Measurements from ENCODE around the gene DNMT1. TPM values are rescaled to one million over a fixed set of nuclear protein-coding genes. Genes with fewer than 3 reads are reported as not detected.

Gene DNMT1
- total RNA-seq, 1 experiment from 2014 or later: 259 TPM

DNA sequence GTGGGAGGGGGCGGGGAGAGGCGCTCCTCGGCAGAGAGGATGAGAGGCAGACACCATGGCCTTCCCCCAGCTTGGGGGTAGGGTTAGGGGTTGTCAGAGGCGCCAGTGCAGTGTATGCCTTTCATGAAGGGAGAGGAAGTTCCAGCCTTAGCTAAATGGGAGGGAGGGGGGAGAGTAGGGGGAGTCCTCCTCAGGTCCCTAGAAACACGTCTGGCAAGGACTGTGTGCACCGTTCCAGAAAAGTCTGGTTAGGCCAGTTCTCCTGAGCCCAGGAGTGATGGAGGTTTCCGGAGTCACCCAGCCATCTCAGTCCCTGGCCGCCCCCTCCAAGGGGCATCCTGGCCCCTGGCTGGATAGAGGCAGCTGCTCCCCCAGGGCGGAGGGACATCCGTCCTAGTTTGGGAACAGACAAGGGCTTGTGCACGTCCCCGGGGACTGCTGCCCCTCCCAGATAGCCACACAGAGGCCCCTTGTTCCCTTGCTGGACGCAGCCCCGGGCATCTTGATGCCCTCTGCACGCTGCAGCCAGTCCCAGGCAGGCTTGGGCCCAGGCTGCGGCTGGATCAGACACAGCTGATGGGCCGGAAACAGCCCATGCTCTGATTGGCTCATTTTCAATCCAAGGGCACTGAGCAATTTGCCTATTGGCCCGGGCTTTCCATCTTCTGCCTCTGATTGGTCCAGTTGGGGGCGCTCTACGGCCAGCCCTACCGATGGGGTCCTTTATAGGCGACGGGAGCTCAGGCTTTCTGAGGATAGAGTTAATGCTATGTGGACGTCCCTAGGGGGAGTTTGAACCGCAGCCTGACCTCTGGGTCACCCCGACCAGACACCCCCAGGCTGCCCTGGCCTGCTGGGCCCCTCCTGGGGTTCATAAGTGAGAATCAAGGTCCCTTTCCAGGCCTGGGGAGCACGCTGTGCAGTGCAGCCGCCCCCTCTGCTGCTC, 32.5 kb upstream of the DNMT1 start:
- no peak for ATAC-seq
- POLR2A ChIA-PET (ENCODE audit: unreplicated experiment): interaction anchor here (0.5 kb wide), 1 partner anchor 24 kb away, joined by 8 read pairs; no protein-coding TSS in a partner anchor
- no peaks in the 10 kb centered on the region for H3K9me2 ChIP-seq (replicated peaks; ENCODE audit: low read length)

DNA sequence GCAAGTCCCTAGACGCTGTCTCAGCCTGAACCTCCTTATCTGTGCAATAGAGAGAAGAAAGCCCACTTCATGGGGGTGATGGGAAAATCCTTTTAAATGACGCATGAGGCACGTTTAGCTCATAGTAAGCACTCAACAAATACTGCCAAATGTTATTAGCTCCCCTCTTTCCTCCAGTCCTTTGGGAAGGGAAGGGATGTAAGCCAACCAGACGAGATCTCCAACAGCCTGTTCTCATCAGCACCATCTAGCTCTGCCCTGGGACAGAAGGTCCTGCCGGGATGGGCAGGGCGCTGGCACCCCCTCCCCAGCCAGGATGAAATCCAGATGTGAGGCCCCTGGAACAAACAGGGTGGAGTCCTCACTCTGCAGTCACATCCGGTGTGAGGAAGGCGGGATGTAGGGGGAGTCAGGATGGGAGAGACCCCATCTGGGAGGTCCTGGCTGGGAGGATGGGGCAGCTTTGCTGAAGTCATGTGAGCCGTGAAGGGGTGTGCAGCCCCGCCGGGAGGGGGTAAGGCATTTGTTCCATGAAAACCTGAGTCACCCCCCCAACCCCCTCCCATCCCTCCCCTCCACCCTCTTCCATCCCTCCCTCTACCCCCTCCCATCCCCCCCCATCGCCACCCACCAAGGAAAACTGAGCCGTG, 31.7 kb upstream of the DNMT1 start:
- Histone ChIP-seq H3K4me1 (ENCODE audit: insufficient read depth, low read length) (peaks cover 10% of the 10 kb centered on the region), H3K4me3 (ENCODE audit: low read length) (no peak overlapping the region), H3F3A (ENCODE audit: low read length, unreplicated experiment) (no peaks in the 10 kb centered on the region), H4K20me1 (ENCODE audit: low read length) (no peaks in the 10 kb centered on the region), H3K27me3 (ENCODE audit: low read length) (no peaks in the 10 kb centered on the region), H3K9me3 (ENCODE audit: low read length) (no peaks in the 10 kb centered on the region), H3K36me3 (ENCODE audit: low read depth, low read length) (no peaks in the 10 kb centered on the region), H3K4me2 (ENCODE audit: low read length) (no peak overlapping the region), H3K79me2 (ENCODE audit: low read length) (no peaks in the 10 kb centered on the region), H3K9me2 (replicated peaks; ENCODE audit: low read length) (no peaks in the 10 kb centered on the region), H3K9ac (ENCODE audit: low read length) (no peak overlapping the region), H2AFZ (ENCODE audit: low read length) (no peak overlapping the region), H3K27ac (ENCODE audit: low read length) (no peak overlapping the region)
- TF ChIP-seq EZH2phosphoT487 (IDR thresholded peaks at IDR 0.05; ENCODE audit: borderline replicate concordance, low read length) (no peak), EZH2 (IDR thresholded peaks at IDR 0.05; ENCODE audit: low read length, unreplicated experiment) (no peak)
- TF ChIP-seq, protein P1, sequence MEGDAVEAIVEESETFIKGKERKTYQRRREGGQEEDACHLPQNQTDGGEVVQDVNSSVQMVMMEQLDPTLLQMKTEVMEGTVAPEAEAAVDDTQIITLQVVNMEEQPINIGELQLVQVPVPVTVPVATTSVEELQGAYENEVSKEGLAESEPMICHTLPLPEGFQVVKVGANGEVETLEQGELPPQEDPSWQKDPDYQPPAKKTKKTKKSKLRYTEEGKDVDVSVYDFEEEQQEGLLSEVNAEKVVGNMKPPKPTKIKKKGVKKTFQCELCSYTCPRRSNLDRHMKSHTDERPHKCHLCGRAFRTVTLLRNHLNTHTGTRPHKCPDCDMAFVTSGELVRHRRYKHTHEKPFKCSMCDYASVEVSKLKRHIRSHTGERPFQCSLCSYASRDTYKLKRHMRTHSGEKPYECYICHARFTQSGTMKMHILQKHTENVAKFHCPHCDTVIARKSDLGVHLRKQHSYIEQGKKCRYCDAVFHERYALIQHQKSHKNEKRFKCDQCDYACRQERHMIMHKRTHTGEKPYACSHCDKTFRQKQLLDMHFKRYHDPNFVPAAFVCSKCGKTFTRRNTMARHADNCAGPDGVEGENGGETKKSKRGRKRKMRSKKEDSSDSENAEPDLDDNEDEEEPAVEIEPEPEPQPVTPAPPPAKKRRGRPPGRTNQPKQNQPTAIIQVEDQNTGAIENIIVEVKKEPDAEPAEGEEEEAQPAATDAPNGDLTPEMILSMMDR (conservative IDR thresholded peaks at IDR 0.05; ENCODE audit: low read depth, low read length): no peak
- ChIA-PET CTCF (no interaction called here), POLR2A (ENCODE audit: unreplicated experiment) (interaction anchor here (0.5 kb wide), 1 partner anchor 25 kb away, joined by 8 read pairs; no protein-coding TSS in a partner anchor)
- no peak for DNase-seq
- intact Hi-C loops (cut with micrococcal nuclease): no loop called here
- no peak for ATAC-seq
- no TSS peak for BruUV-seq (replicated peaks)

More for the DNA sequence above, 32.5 kb upstream of the DNMT1 start:
- Histone ChIP-seq H3K9ac (ENCODE audit: low read length) (no peak overlapping the region), H3K9me3 (ENCODE audit: low read length) (no peaks in the 10 kb centered on the region), H3K4me3 (ENCODE audit: low read length) (no peak overlapping the region), H4K20me1 (ENCODE audit: low read length) (no peaks in the 10 kb centered on the region), H3K4me2 (ENCODE audit: low read length) (no peak overlapping the region), H3K4me1 (ENCODE audit: insufficient read depth, low read length) (peaks cover 10% of the 10 kb centered on the region), H3K27ac (ENCODE audit: low read length) (no peak overlapping the region), H3F3A (ENCODE audit: low read length, unreplicated experiment) (no peaks in the 10 kb centered on the region), H3K27me3 (ENCODE audit: low read length) (no peaks in the 10 kb centered on the region), H2AFZ (ENCODE audit: low read length) (no peak overlapping the region), H3K79me2 (ENCODE audit: low read length) (no peaks in the 10 kb centered on the region), H3K36me3 (ENCODE audit: low read depth, low read length) (no peaks in the 10 kb centered on the region)
- intact Hi-C loops (cut with micrococcal nuclease): no loop called here
- CTCF ChIA-PET: interaction anchor here (0.5 kb wide), 1 partner anchor 32 kb away, joined by 4 read pairs; no protein-coding TSS in a partner anchor
- no peak for TF ChIP-seq EZH2 (IDR thresholded peaks at IDR 0.05; ENCODE audit: low read length, unreplicated experiment)
- no peak for TF ChIP-seq EZH2phosphoT487 (IDR thresholded peaks at IDR 0.05; ENCODE audit: borderline replicate concordance, low read length)
- TF ChIP-seq, protein P1 (conservative IDR thresholded peaks at IDR 0.05; ENCODE audit: low read depth, low read length): peak; percentile 42
- no peak for DNase-seq
- no TSS peak for BruUV-seq (replicated peaks)

Data from PC-3 (cell line).